SK-N-SH (cell line): ENCODE data around the gene SETD1A.

Source experiments
- EZH2phosphoT487 ChIP-seq: fragments of 200-600 bp; sonication (generic); IDR thresholded peaks from 2 replicates; pipeline ENCODE4 v1.6.1; 2017; ENCODE audit warnings: low read depth, mixed run types, mild to moderate bottlenecking, antibody characterized with exemption, moderate library complexity, borderline replicate concordance
- FOXM1 ChIP-seq: IDR thresholded peaks from 2 replicates; pipeline ENCODE4 v1.4.0; 2012; ENCODE audit warnings: low read depth, mild to moderate bottlenecking
- JUND ChIP-seq: IDR thresholded peaks from 2 replicates; pipeline ENCODE4 v1.4.0; 2012
- POLR2AphosphoS5 ChIP-seq: IDR thresholded peaks from 2 replicates; pipeline ENCODE4 v1.6.1; 2012; ENCODE audit warnings: low read depth, low read length
- RAD21 ChIP-seq: IDR thresholded peaks from 2 replicates; pipeline ENCODE4 v1.6.1; 2012; ENCODE audit warnings: mild to moderate bottlenecking, low read length
- REST ChIP-seq: IDR thresholded peaks from 2 replicates; pipeline ENCODE4 v1.6.1; 2012; ENCODE audit warnings: mild to moderate bottlenecking, low read depth, low read length, moderate library complexity
- SMC3 ChIP-seq: IDR thresholded peaks from 2 replicates; pipeline ENCODE4 v1.6.1; 2012; ENCODE audit warnings: low read depth, low read length, improper control_type of control experiment
- TAF1 ChIP-seq: IDR thresholded peaks from 2 replicates; pipeline ENCODE4 v1.6.1; 2012; ENCODE audit warnings: low read depth, mild to moderate bottlenecking, low read length, moderate library complexity, borderline replicate concordance
- USF2 ChIP-seq: fragments of 150-350 bp; IDR thresholded peaks from 2 replicates; pipeline ENCODE4 v1.6.1; 2017; ENCODE audit warnings: antibody characterized with exemption, low read length, low read depth, borderline replicate concordance
- TF ChIP-seq, protein P1 (sequence below): fragments of 200-600 bp; sonication (generic); IDR thresholded peaks from 2 replicates; pipeline ENCODE4 v1.6.1; 2017; ENCODE audit warnings: antibody characterized with exemption, mild to moderate bottlenecking, moderate library complexity
- TF ChIP-seq, protein P2 (sequence below): IDR thresholded peaks from 2 replicates; pipeline ENCODE4 v1.4.0; 2012; ENCODE audit warnings: low read depth, borderline replicate concordance
- TF ChIP-seq, protein P3 (sequence below): IDR thresholded peaks from 2 replicates; pipeline ENCODE4; 2012

- TF ChIP-seq USF2 (no peak), TAF1 (no peak), EZH2phosphoT487 (no peak), FOXM1 (no peak), REST (no peak), RAD21 (no peak), POLR2AphosphoS5 (no peak), JUND (no peak), SMC3 (no peak)
- TF ChIP-seq, protein P1, sequence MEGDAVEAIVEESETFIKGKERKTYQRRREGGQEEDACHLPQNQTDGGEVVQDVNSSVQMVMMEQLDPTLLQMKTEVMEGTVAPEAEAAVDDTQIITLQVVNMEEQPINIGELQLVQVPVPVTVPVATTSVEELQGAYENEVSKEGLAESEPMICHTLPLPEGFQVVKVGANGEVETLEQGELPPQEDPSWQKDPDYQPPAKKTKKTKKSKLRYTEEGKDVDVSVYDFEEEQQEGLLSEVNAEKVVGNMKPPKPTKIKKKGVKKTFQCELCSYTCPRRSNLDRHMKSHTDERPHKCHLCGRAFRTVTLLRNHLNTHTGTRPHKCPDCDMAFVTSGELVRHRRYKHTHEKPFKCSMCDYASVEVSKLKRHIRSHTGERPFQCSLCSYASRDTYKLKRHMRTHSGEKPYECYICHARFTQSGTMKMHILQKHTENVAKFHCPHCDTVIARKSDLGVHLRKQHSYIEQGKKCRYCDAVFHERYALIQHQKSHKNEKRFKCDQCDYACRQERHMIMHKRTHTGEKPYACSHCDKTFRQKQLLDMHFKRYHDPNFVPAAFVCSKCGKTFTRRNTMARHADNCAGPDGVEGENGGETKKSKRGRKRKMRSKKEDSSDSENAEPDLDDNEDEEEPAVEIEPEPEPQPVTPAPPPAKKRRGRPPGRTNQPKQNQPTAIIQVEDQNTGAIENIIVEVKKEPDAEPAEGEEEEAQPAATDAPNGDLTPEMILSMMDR: no peak
- TF ChIP-seq, protein P2, sequence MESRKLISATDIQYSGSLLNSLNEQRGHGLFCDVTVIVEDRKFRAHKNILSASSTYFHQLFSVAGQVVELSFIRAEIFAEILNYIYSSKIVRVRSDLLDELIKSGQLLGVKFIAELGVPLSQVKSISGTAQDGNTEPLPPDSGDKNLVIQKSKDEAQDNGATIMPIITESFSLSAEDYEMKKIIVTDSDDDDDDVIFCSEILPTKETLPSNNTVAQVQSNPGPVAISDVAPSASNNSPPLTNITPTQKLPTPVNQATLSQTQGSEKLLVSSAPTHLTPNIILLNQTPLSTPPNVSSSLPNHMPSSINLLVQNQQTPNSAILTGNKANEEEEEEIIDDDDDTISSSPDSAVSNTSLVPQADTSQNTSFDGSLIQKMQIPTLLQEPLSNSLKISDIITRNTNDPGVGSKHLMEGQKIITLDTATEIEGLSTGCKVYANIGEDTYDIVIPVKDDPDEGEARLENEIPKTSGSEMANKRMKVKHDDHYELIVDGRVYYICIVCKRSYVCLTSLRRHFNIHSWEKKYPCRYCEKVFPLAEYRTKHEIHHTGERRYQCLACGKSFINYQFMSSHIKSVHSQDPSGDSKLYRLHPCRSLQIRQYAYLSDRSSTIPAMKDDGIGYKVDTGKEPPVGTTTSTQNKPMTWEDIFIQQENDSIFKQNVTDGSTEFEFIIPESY: no peak
- TF ChIP-seq, protein P3, sequence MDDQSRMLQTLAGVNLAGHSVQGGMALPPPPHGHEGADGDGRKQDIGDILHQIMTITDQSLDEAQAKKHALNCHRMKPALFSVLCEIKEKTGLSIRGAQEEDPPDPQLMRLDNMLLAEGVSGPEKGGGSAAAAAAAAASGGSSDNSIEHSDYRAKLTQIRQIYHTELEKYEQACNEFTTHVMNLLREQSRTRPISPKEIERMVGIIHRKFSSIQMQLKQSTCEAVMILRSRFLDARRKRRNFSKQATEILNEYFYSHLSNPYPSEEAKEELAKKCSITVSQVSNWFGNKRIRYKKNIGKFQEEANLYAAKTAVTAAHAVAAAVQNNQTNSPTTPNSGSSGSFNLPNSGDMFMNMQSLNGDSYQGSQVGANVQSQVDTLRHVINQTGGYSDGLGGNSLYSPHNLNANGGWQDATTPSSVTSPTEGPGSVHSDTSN: no peak
These were observed 47.0 kb upstream of the SETD1A start for GRCh38 chr16:30910427-30911029.
